OCI-LY3 (cell line): Measurements from ENCODE around the gene SOCS7.

Experiments
- H2AFZ ChIP-seq: fragments of 200-600, 300-600 bp; shearing (Covaris generic); 2 replicates; pipeline ENCODE4 v1.6.0; 2014; ENCODE audit warnings: antibody characterized with exemption, low read depth, low read length
- H3K27ac ChIP-seq: fragments of 200-600, 300-600 bp; sonication (generic); 2 replicates; pipeline ENCODE4 v1.5.1; 2014; ENCODE audit warnings: mild to moderate bottlenecking, low read length, moderate library complexity, mixed read lengths
- H3K27me3 ChIP-seq: fragments of 200-600, 300-600 bp; sonication (generic); 2 replicates; pipeline ENCODE4 v1.6.1; 2014; ENCODE audit warnings: low read depth, low read length, mixed read lengths
- H3K36me3 ChIP-seq: fragments of 200-600, 300-600 bp; sonication (generic); replicated peaks from 2 replicates; pipeline ENCODE3; 2014; ENCODE audit warnings: low read depth, low read length, mixed read lengths
- H3K4me1 ChIP-seq: fragments of 300-600, 200-600 bp; sonication (generic); 2 replicates; pipeline ENCODE4 v1.6.1; 2014; ENCODE audit warnings: low read length, mixed read lengths
- H3K4me2 ChIP-seq: fragments of 200-600, 300-600 bp; sonication (generic); 2 replicates; pipeline ENCODE4 v1.6.1; 2014; ENCODE audit warnings: low read length, mixed read lengths
- H3K4me3 ChIP-seq: fragments of 300-600, 200-600 bp; sonication (generic); 2 replicates; pipeline ENCODE4 v1.5.1; 2014; ENCODE audit warnings: antibody characterized with exemption, mild to moderate bottlenecking, low read length, moderate library complexity
- H3K79me2 ChIP-seq: fragments of 300-600, 200-600 bp; shearing (Covaris generic); 2 replicates; pipeline ENCODE4 v1.6.1; 2014; ENCODE audit warnings: mild to moderate bottlenecking, low read length, mixed read lengths
- H3K9ac ChIP-seq: fragments of 300-600, 200-600 bp; shearing (Covaris generic); 2 replicates; pipeline ENCODE4 v1.6.0; 2014; ENCODE audit warnings: mild to moderate bottlenecking, low read length, moderate library complexity
- H3K9me3 ChIP-seq: fragments of 200-600, 300-600 bp; shearing (Covaris generic); 2 replicates; pipeline ENCODE4 v1.6.1; 2014; ENCODE audit warnings: low read length, mixed read lengths; ENCODE audit not compliant: insufficient read depth
- H4K20me1 ChIP-seq: fragments of 200-600, 300-600 bp; sonication (generic); 2 replicates; pipeline ENCODE4 v1.6.1; 2016; ENCODE audit warnings: low read length, mixed read lengths; ENCODE audit not compliant: insufficient read depth
- CTCF ChIP-seq: fragments of 200-600, 300-600 bp; sonication (generic); IDR thresholded peaks from 2 replicates; pipeline ENCODE4 v1.5.1; 2014; ENCODE audit warnings: antibody characterized with exemption, low read length, low read depth
- EZH2phosphoT487 ChIP-seq: fragments of 200-600 bp; shearing (Covaris generic); IDR thresholded peaks from 2 replicates; pipeline ENCODE4 v1.6.1; 2018; ENCODE audit warnings: antibody characterized with exemption, mixed run types, low read depth

The SOCS7 gene

DNA sequence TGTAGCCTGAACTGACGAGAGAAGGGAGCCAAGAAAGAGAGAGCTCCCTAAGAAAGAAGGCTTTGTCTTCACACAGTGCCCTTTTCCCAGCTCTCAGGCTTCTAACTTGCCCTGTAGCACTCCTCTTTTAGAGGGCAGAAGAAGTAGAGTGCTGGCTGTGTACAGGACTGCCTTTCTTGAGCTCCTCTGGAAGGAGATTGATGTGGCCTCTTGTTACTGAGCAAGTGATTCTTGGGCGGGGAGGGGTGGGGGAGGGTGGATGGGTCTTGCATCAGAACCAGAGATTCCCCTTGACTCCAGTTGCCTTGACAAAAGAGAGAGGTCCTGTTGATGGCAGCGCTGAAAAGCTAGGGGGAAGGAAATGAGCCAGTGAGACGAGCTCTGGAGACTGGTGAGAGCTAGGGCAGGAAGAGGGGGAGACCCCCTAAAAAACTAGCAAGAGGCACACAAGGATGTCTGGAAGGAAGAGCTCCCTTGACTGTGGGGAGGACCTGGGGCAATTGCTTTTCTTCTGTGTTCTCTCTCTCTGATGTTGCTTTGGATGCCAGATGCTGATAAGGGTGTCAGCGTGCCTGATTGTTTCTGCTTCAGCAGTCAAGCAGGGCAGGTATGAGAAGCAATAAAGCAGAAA lies 26.3 kb upstream of the SOCS7 start:
- Histone ChIP-seq H3K4me1 (no peaks in the 10 kb centered on the region), H3K36me3 (peaks cover 10% of the 10 kb centered on the region), H3K27ac (no peak overlapping the region), H3K4me3 (no peak overlapping the region), H2AFZ (no peak overlapping the region), H3K27me3 (no peaks in the 10 kb centered on the region), H3K79me2 (no peaks in the 10 kb centered on the region), H3K9ac (no peak overlapping the region), H3K4me2 (no peak overlapping the region), H4K20me1 (no peaks in the 10 kb centered on the region), H3K9me3 (no peaks in the 10 kb centered on the region)
- TF ChIP-seq EZH2phosphoT487 = no peak
- TF ChIP-seq CTCF = no peak

DNA sequence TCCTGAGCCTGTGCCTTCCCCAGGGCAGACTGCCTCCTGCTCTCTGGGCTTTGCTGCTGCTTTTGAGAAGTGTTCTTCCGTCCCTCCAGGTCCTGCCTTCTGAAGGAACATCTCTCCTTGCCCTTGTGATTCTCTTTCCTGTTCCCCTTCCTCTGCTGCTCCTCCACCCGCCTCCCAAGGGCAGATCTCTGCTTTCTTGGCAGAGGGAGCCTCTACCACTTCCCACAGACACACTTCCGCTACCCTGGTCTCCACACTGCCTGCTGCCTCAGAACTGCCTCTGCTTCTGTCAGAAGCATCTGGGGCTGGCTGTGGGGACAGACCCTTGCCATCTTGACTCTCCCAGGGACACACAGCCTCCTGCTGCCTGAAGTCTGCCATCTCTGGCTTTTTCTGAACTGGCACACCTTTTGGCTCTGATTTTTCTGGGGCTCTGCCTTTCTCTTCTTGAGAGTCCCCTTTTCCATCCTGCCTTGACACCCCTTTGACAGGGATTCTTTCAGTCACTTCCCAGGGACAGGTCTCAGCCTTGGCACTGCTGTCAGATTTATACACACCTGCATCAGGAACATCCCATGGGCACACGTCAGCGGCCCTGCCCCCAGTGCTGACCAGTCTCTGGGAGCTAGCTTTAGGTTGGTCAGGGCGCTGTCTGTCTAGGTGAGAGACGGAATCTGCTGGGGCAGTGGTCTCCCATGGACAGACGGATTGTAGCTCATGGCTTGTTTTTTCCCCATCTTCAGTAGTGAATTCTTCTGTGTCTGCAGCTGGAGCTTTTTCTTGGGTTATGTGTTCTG lies 24.4 kb upstream of the SOCS7 start:
- H3K79me2 ChIP-seq = no peaks in the 10 kb centered on the region
- H3K27ac ChIP-seq = no peak overlapping the region
- no peak overlapping the region for H3K4me2 ChIP-seq
- H3K9me3 ChIP-seq = no peaks in the 10 kb centered on the region
- H3K27me3 ChIP-seq = no peaks in the 10 kb centered on the region
- H3K4me3 ChIP-seq = no peak overlapping the region
- no peak overlapping the region for H2AFZ ChIP-seq
- H4K20me1 ChIP-seq = no peaks in the 10 kb centered on the region
- H3K9ac ChIP-seq = no peak overlapping the region
- H3K36me3 ChIP-seq = peaks cover 10% of the 10 kb centered on the region
- no peak for TF ChIP-seq CTCF
- no peak for TF ChIP-seq EZH2phosphoT487
- no peaks in the 10 kb centered on the region for H3K4me1 ChIP-seq

DNA sequence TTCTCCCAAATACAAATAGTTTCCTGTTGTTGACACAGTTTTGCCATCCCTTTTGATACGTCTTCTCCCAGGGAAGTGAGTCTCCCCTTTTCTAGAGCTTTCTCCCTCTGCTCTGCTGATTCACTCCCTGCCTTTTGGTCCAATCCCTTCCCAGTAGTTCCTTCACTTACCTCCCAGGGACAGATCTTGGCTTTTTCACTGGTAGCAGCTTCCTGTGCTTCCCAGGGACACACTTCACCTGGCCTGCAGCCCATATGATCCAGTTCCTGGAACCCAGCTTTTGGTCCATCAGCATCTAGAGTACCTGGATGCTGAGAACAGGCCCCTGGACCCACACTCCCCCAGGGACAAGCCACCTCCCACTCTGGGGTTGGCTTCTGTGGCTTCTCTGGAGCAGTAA lies 23.7 kb upstream of the SOCS7 start:
- Histone ChIP-seq H3K4me1 (no peaks in the 10 kb centered on the region), H3K79me2 (no peaks in the 10 kb centered on the region), H3K27ac (no peak overlapping the region), H3K9ac (no peak overlapping the region), H3K4me2 (no peak overlapping the region), H4K20me1 (no peaks in the 10 kb centered on the region), H3K4me3 (no peak overlapping the region), H2AFZ (no peak overlapping the region), H3K36me3 (peaks cover 4% of the 10 kb centered on the region), H3K9me3 (no peaks in the 10 kb centered on the region), H3K27me3 (no peaks in the 10 kb centered on the region)
- TF ChIP-seq CTCF (no peak), EZH2phosphoT487 (no peak)

DNA sequence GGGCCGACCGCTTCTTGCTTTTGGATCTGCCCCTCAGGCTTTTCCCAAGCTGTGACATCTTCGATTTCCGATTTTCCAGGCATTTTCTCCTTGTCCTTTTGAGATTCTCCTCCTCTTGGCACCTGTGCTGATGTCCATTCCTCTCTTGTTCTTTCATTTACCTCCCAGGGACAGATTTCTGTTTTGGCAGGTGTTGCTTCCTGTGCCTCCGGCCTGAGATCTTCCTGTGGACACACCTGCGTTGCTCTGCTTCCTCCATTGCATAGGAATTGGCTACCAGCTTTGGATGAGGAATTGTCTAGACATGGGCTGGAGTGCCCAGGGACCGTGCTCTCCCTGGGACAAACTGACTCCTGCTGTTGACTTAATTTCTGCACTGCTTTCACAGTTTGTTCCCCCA lies 23.0 kb upstream of the SOCS7 start:
- Histone ChIP-seq H3K27ac (no peak overlapping the region), H3K9me3 (no peaks in the 10 kb centered on the region), H2AFZ (no peak overlapping the region), H3K27me3 (no peaks in the 10 kb centered on the region), H3K4me2 (no peak overlapping the region), H4K20me1 (no peaks in the 10 kb centered on the region), H3K4me3 (no peak overlapping the region), H3K36me3 (no peaks in the 10 kb centered on the region), H3K4me1 (no peaks in the 10 kb centered on the region), H3K9ac (no peak overlapping the region), H3K79me2 (no peaks in the 10 kb centered on the region)
- no peak for TF ChIP-seq EZH2phosphoT487
- no peak for TF ChIP-seq CTCF
